Spleen (tissue), 7 donors: ENCODE results near the gene UBR7.

ENCODE experiments used
- CTCF ChIP-seq, 11 experiments: fragments of 200-600 bp in 7 of 11; fragments of 450-650 bp in 4 of 11; sonication (generic) in 4 of 11; IDR thresholded peaks in 8 of 11; conservative IDR thresholded peaks in 3 of 11; 1 replicate in 7 of 11; 2 replicates in 4 of 11; pipeline versions ENCODE4 v1.4.0 to v1.8.0; 2016 to 2021; ENCODE audit warnings: antibody characterized with exemption in 11 of 11, inconsistent platforms in 4 of 11, mild to moderate bottlenecking in 1 of 11
- POLR2A ChIP-seq, 3 donors: fragments of 450-650 bp; IDR thresholded peaks; one replicate each; pipeline ENCODE4 v1.5.1; 2017; ENCODE audit warnings: antibody characterized with exemption in 3 of 3, mild to moderate bottlenecking in 1 of 3
- donor health status: DM: no; HTN: no; CAD: no; lungs with moderate emphysema.
- donor health status: DM: no; HTN: no; CAD: no.
- donor health status: DM: no; HTN: no; CAD: no.

DNA sequence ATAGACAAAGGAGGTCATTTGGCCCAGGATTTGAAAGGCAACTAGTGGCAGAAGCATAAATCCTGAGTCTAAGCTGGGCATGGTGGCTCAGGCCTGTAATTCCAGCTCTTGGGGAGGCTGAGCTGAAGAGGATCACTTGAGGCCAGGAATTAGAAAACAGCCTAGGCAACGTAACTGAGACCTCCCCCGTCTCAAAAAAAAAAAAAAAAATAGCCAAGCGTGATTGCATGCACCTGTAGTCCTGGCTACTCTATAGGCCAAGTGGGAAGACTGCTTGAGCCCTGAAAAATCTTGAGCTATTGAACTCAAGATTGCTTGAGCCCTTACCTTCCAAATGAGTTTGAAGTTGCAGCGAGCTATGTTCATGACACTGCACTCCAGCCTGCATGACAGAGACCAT is 8.0 kb upstream of the UBR7 start:
- no peak for TF ChIP-seq CTCF (IDR thresholded peaks at IDR 0.05 in 8 of 11, conservative IDR thresholded peaks at IDR 0.05 in 3 of 11)
- TF ChIP-seq POLR2A (IDR thresholded peaks at IDR 0.05): no peak
